ENCODE data around the gene ZG16B. TPM values are rescaled to one million over a fixed set of nuclear protein-coding genes. Genes with fewer than 3 reads are reported as not detected.

ZG16B gene
- total RNA-seq, 6 experiments from 2014 or later = 0.24 to 1.6 (median 0.50) TPM; not detected in 2

DNA sequence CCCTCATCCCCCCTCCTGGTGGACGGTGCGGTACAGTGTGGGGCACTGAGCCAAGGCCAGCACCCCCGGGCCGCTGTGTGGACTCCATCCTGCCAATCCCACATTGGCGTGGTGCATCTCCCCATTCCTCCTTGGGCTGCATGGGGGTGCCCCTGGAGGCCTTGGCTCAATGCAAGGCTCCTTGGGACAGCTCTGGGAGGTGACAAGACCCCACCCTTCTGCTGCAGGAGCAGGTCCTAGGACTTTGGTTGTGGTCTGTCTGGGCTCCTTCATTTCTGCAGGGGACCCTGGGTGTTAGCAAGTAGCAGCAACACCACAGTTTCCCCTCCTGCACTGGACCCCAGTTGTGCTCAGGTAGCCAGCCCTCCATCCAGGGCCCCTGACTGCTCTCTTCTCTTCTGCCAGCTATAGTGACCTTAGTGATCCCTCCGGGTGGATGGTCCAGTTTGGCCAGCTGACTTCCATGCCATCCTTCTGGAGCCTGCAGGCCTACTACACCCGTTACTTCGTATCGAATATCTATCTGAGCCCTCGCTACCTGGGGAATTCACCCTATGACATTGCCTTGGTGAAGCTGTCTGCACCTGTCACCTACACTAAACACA lies 11.7 kb upstream of the ZG16B start:
- DNase-seq (peak in 1 of 3 donors; percentile 9), ATAC-seq (no peak)
- 71% methylated on average over 6 of the region's 10 CpGs for WGBS (ENCODE audit: insufficient coverage, low coverage, low lambda C conversion rate, missing lambda C conversion rate)
- Histone ChIP-seq H3K27me3 (no peaks in the 10 kb centered on the region), H3K27ac (no peak overlapping the region), H3K9me3 (no peaks in the 10 kb centered on the region), H3K36me3 (no peaks in the 10 kb centered on the region), H3K4me1 (no peaks in the 10 kb centered on the region), H3K4me3 (no peak overlapping the region)
- TF ChIP-seq, protein P1, sequence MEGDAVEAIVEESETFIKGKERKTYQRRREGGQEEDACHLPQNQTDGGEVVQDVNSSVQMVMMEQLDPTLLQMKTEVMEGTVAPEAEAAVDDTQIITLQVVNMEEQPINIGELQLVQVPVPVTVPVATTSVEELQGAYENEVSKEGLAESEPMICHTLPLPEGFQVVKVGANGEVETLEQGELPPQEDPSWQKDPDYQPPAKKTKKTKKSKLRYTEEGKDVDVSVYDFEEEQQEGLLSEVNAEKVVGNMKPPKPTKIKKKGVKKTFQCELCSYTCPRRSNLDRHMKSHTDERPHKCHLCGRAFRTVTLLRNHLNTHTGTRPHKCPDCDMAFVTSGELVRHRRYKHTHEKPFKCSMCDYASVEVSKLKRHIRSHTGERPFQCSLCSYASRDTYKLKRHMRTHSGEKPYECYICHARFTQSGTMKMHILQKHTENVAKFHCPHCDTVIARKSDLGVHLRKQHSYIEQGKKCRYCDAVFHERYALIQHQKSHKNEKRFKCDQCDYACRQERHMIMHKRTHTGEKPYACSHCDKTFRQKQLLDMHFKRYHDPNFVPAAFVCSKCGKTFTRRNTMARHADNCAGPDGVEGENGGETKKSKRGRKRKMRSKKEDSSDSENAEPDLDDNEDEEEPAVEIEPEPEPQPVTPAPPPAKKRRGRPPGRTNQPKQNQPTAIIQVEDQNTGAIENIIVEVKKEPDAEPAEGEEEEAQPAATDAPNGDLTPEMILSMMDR (IDR thresholded peaks at IDR 0.05) = no peak
- no peak for TF ChIP-seq POLR2A (IDR thresholded peaks at IDR 0.05)
- intact Hi-C loops (cut with DNase I) = no loop called here

DNA sequence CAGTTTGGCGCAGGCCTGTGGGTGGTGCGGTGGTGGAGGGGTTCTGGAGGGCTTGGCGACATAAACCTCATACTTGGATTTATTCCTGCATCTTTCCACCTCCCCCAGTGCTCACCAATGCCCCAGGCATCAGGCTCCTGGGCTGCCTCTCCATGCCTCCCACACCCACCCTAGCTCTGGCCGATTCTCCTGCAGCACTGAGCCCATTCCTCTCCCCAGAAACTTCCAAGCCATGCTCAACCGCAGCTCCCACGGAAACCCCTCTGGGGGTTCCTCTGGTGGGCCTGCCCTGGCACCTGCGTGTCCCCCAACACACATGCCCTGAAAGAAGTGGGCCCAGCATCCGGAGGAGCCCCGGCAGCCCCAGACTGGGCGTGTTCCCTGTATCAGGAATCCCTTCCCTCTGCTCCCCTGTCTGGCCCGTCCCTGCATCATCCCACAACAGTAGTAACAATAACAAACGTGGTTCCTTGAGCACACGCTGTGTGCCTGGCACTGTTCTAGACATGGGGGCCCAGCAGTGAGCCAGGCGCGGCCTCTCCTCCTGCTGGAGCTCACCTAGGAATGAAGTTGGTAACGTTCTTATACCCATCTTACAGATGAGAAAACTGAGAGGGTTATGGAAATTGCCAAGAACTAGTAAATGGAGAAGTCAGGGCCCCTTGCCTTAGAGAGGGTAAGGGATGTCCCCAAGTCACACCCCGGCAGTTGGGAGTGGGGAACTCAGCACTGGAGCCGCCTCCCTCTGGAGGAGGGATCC lies 10.7 kb upstream of the ZG16B start:
- Histone ChIP-seq H3K9me3 (no peaks in the 10 kb centered on the region), H3K4me3 (no peak overlapping the region), H3K36me3 (no peaks in the 10 kb centered on the region), H3K27ac (no peak overlapping the region), H3K4me1 (no peaks in the 10 kb centered on the region), H3K27me3 (no peaks in the 10 kb centered on the region)
- intact Hi-C loops (cut with DNase I) = no loop called here
- ATAC-seq = no peak
- TF ChIP-seq POLR2A (IDR thresholded peaks at IDR 0.05) = no peak
- TF ChIP-seq, protein P1 (IDR thresholded peaks at IDR 0.05) = no peak
- 73% methylated on average over 10 of the region's 18 CpGs for WGBS (ENCODE audit: insufficient coverage, low coverage, low lambda C conversion rate, missing lambda C conversion rate)
- peak in 1 of 3 donors; percentile 27 for DNase-seq

DNA sequence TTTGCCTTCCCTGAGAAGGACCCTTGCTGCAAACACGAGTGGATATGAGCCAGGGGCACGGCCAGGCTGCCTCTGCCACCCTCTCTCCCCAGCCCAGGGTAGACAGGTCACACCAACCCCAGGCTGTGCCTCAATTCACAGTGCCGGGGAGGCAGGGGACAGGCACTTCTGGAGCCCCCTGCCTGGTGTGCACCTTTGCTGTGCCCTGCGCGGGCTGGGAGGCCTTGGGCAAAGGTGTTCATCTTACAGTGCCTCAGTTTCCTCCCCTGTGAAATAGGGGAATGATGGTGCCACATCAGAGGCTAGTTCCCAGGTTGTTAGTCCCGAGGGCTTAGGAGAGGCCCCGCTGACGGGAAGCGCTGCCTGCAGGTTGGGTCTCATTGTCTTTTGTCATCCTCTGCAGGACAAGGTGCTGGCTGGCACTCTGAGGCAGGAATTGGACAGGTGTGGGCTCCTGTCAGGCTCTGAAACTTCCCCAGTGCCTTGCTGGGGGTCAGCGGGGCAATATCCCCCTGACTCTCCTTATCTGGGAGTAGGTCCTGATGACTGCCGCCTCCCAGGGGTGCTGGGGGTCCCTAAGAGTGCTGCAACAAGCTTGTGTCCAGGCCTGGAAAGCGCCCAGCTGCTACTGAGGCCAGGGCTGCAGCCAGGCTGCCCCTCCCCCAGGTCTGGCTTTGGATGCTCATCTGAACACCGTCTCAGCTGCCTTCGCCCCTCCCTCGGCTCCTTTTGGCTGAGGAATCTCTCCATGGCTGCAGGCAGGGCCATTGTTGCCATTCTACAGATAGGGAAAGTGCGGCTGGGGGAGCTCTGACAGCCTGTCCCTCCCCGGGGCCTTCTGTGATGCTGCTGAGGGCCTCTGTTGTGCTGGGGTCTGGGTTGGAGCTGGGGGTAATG lies 9.9 kb upstream of the ZG16B start:
- intact Hi-C loops (cut with DNase I) = no loop called here
- H3K4me1 ChIP-seq = no peaks in the 10 kb centered on the region
- ATAC-seq (peak in 1 of 4 donors; percentile 5), DNase-seq (peak in 1 of 3 donors; percentile 35)
- no peak overlapping the region for H3K27ac ChIP-seq
- no peak for TF ChIP-seq POLR2A (IDR thresholded peaks at IDR 0.05)
- TF ChIP-seq, protein P1 (IDR thresholded peaks at IDR 0.05) = no peak
- 46% methylated on average over 5 of the region's 17 CpGs for WGBS (ENCODE audit: insufficient coverage, low coverage, low lambda C conversion rate, missing lambda C conversion rate)
- no peak overlapping the region for H3K4me3 ChIP-seq
- no peaks in the 10 kb centered on the region for H3K36me3 ChIP-seq
- no peaks in the 10 kb centered on the region for H3K9me3 ChIP-seq
- H3K27me3 ChIP-seq = no peaks in the 10 kb centered on the region

DNA sequence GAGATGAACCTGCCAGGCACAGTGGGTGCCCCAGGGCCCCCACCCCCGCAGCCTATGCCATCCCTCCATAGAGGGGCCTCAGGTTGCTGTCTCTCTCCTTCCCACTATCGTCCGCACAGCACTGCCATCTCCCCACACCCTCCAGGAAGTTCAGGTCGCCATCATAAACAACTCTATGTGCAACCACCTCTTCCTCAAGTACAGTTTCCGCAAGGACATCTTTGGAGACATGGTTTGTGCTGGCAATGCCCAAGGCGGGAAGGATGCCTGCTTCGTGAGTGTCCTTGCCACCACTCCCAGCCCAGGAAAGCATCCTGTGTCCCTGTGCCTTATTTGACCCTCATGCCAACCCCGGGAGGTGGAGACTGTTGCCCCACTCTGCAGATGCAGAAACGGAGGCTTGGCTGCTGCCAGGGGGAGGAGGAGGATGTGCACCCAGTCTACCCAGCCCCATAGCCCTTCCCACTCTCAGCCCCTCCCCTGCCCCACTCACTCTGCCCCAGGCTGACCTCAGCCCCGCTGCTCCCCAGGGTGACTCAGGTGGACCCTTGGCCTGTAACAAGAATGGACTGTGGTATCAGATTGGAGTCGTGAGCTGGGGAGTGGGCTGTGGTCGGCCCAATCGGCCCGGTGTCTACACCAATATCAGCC lies 9.1 kb upstream of the ZG16B start:
- Histone ChIP-seq H3K4me3 (no peak overlapping the region), H3K4me1 (no peaks in the 10 kb centered on the region), H3K36me3 (no peaks in the 10 kb centered on the region), H3K27me3 (no peaks in the 10 kb centered on the region), H3K27ac (no peak overlapping the region), H3K9me3 (no peaks in the 10 kb centered on the region)
- DNase-seq (no peak), ATAC-seq (no peak)
- intact Hi-C loops (cut with DNase I) = no loop called here
- no peak for TF ChIP-seq POLR2A (IDR thresholded peaks at IDR 0.05)
- TF ChIP-seq, protein P1 (IDR thresholded peaks at IDR 0.05) = no peak
- WGBS (ENCODE audit: insufficient coverage, low coverage, low lambda C conversion rate, missing lambda C conversion rate) = 62% methylated on average over 10 of the region's 14 CpGs

All from right lobe of liver (tissue), 6 donors.